ENCODE measurements around the gene RAMP3. TPM values are rescaled to one million over a fixed set of nuclear protein-coding genes. Genes with fewer than 3 reads are reported as not detected.

RAMP3 gene
- total RNA-seq, 1 experiment from 2014 or later, result not detected

DNA sequence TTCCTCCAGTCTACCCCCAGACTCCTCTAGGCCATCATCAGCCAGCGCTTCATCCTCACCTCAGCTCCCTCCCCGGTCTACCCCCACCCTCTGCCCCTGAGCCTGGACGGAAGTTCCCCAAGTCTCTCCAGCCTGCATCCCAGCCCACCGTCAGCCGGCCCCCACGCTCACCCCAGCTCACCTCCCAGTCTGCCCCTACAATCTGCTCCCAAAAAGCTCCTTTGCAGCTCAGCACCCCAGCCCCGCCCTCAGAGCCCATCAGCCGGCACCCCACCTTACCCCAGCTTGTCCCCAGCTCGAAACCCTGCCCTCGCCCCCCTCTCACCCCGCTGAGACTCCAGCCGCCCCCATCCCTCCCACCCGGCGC lies 322 bp upstream of the RAMP3 start:
- no TSS peak for BruUV-seq (replicated peaks)
- no peak for ATAC-seq
- Histone ChIP-seq H3K9me3 (ENCODE audit: low read length) (no peaks in the 10 kb centered on the region), H3K79me2 (ENCODE audit: low read length) (no peaks in the 10 kb centered on the region), H2AFZ (ENCODE audit: low read length) (no peak overlapping the region), H3K4me1 (ENCODE audit: insufficient read depth, low read length) (no peaks in the 10 kb centered on the region), H3K4me3 (ENCODE audit: low read length) (no peak overlapping the region), H3F3A (ENCODE audit: low read length, unreplicated experiment) (no peaks in the 10 kb centered on the region), H4K20me1 (ENCODE audit: low read length) (no peaks in the 10 kb centered on the region), H3K9ac (ENCODE audit: low read length) (no peak overlapping the region), H3K27ac (ENCODE audit: low read length) (no peak overlapping the region), H3K36me3 (ENCODE audit: low read depth, low read length) (no peaks in the 10 kb centered on the region), H3K9me2 (replicated peaks; ENCODE audit: low read length) (no peaks in the 10 kb centered on the region), H3K27me3 (ENCODE audit: low read length) (no peaks in the 10 kb centered on the region), H3K4me2 (ENCODE audit: low read length) (no peak overlapping the region)
- no peak for DNase-seq
- CTCF ChIA-PET, result no interaction called here
- intact Hi-C loops (cut with micrococcal nuclease), result no loop called here
- TF ChIP-seq, protein P1, sequence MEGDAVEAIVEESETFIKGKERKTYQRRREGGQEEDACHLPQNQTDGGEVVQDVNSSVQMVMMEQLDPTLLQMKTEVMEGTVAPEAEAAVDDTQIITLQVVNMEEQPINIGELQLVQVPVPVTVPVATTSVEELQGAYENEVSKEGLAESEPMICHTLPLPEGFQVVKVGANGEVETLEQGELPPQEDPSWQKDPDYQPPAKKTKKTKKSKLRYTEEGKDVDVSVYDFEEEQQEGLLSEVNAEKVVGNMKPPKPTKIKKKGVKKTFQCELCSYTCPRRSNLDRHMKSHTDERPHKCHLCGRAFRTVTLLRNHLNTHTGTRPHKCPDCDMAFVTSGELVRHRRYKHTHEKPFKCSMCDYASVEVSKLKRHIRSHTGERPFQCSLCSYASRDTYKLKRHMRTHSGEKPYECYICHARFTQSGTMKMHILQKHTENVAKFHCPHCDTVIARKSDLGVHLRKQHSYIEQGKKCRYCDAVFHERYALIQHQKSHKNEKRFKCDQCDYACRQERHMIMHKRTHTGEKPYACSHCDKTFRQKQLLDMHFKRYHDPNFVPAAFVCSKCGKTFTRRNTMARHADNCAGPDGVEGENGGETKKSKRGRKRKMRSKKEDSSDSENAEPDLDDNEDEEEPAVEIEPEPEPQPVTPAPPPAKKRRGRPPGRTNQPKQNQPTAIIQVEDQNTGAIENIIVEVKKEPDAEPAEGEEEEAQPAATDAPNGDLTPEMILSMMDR (conservative IDR thresholded peaks at IDR 0.05; ENCODE audit: low read depth, low read length), result no peak
- TF ChIP-seq EZH2 (IDR thresholded peaks at IDR 0.05; ENCODE audit: low read length, unreplicated experiment), result no peak
- TF ChIP-seq EZH2phosphoT487 (IDR thresholded peaks at IDR 0.05; ENCODE audit: borderline replicate concordance, low read length), result no peak
- POLR2A ChIA-PET (ENCODE audit: unreplicated experiment), result no interaction called here

DNA sequence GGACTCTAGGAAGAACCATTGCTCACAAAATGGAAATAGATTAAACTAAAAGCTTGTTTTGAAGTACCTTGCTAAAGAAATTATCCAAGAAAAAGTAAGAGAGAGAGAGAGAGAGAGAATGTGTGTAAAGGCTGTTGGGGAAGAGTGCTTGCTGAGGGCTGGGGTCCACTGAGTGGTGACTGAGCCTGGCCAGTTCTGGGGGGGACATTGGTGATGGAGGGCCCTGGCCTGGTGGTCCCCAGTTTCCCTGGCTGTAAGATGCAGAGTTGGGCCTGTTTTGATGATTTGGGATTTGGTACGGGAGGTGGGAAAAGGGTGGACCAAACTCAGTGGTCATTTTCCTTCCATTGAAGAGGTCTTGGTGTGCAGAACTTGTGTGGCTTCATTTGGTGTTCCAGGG lies 880 bp downstream of the RAMP3 start:
- H3K9ac ChIP-seq (ENCODE audit: low read length), result no peak overlapping the region
- BruUV-seq (replicated peaks), result no TSS peak
- TF ChIP-seq EZH2phosphoT487 (IDR thresholded peaks at IDR 0.05; ENCODE audit: borderline replicate concordance, low read length) (no peak), EZH2 (IDR thresholded peaks at IDR 0.05; ENCODE audit: low read length, unreplicated experiment) (no peak)
- TF ChIP-seq, protein P1 (conservative IDR thresholded peaks at IDR 0.05; ENCODE audit: low read depth, low read length), result no peak
- H3K4me1 ChIP-seq (ENCODE audit: insufficient read depth, low read length), result no peaks in the 10 kb centered on the region
- no peaks in the 10 kb centered on the region for H3K36me3 ChIP-seq (ENCODE audit: low read depth, low read length)
- no peak overlapping the region for H3K27ac ChIP-seq (ENCODE audit: low read length)
- H3K4me2 ChIP-seq (ENCODE audit: low read length), result no peak overlapping the region
- no peaks in the 10 kb centered on the region for H4K20me1 ChIP-seq (ENCODE audit: low read length)
- H3K79me2 ChIP-seq (ENCODE audit: low read length), result no peaks in the 10 kb centered on the region
- H3K9me3 ChIP-seq (ENCODE audit: low read length), result no peaks in the 10 kb centered on the region
- ATAC-seq, result no peak
- no peaks in the 10 kb centered on the region for H3K27me3 ChIP-seq (ENCODE audit: low read length)
- no peak overlapping the region for H3K4me3 ChIP-seq (ENCODE audit: low read length)
- H3K9me2 ChIP-seq (replicated peaks; ENCODE audit: low read length), result no peaks in the 10 kb centered on the region
- POLR2A ChIA-PET (ENCODE audit: unreplicated experiment), result interaction anchor here (0.6 kb wide), 1 partner anchor 94 kb away, joined by 3 read pairs; no protein-coding TSS in a partner anchor
- intact Hi-C loops (cut with micrococcal nuclease), result no loop called here
- no peak overlapping the region for H2AFZ ChIP-seq (ENCODE audit: low read length)
- no peaks in the 10 kb centered on the region for H3F3A ChIP-seq (ENCODE audit: low read length, unreplicated experiment)
- CTCF ChIA-PET, result no interaction called here
- no peak for DNase-seq

DNA sequence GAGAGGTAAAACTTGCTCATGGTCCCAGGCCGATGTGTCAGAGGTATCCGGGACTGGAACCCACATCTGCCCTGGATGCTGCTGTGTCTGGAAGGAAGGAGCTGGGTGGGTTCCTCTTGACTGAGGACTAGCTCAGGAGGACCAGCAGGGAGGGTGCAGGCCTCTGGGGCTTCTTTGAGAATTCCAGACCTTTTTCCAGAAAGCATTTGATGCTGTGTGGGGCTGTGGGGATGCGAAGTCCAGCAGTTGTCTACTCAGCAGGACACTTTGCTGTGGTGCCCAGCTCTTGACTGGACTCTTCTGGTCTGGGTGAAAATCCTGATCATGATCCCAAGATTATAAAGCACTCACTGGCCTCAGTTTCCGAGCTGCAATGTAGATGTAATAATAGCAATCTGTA lies 1.7 kb downstream of the RAMP3 start:
- Histone ChIP-seq H3K9me3 (ENCODE audit: low read length) (no peaks in the 10 kb centered on the region), H3K27ac (ENCODE audit: low read length) (no peak overlapping the region), H3K9ac (ENCODE audit: low read length) (no peak overlapping the region), H3K27me3 (ENCODE audit: low read length) (no peaks in the 10 kb centered on the region), H3K4me3 (ENCODE audit: low read length) (no peak overlapping the region), H3F3A (ENCODE audit: low read length, unreplicated experiment) (no peaks in the 10 kb centered on the region), H4K20me1 (ENCODE audit: low read length) (no peaks in the 10 kb centered on the region), H2AFZ (ENCODE audit: low read length) (no peak overlapping the region), H3K36me3 (ENCODE audit: low read depth, low read length) (no peaks in the 10 kb centered on the region), H3K9me2 (replicated peaks; ENCODE audit: low read length) (no peaks in the 10 kb centered on the region), H3K4me1 (ENCODE audit: insufficient read depth, low read length) (no peaks in the 10 kb centered on the region), H3K79me2 (ENCODE audit: low read length) (no peaks in the 10 kb centered on the region), H3K4me2 (ENCODE audit: low read length) (no peak overlapping the region)
- ATAC-seq, result no peak
- TF ChIP-seq, protein P1 (conservative IDR thresholded peaks at IDR 0.05; ENCODE audit: low read depth, low read length), result no peak
- TF ChIP-seq EZH2 (IDR thresholded peaks at IDR 0.05; ENCODE audit: low read length, unreplicated experiment), result no peak
- TF ChIP-seq EZH2phosphoT487 (IDR thresholded peaks at IDR 0.05; ENCODE audit: borderline replicate concordance, low read length), result no peak
- no peak for DNase-seq
- ChIA-PET POLR2A (ENCODE audit: unreplicated experiment) (no interaction called here), CTCF (interaction anchor here (0.6 kb wide), 1 partner anchor 327 kb away, joined by 3 read pairs; no protein-coding TSS in a partner anchor)
- BruUV-seq (replicated peaks), result no TSS peak
- intact Hi-C loops (cut with micrococcal nuclease), result no loop called here
